Adrenal gland (tissue), 5 donors: Measurements from ENCODE around the gene TMEM175.

Experiments used
- CTCF ChIP-seq, 6 experiments: fragments of 450-650 bp in 4 of 6; fragments of 200-600 bp in 2 of 6; sonication (generic) in 1 of 6; IDR thresholded peaks; 1 replicate in 5 of 6; 2 replicates in 1 of 6; pipeline versions ENCODE4 v1.5.1 to v1.8.0; 2016 to 2021; ENCODE audit warnings: antibody characterized with exemption in 6 of 6, mild to moderate bottlenecking in 2 of 6, moderate library complexity in 1 of 6
- POLR2A ChIP-seq, 2 donors: fragments of 450-650 bp; IDR thresholded peaks; one replicate each; pipeline ENCODE4 v1.6.1; 2017; ENCODE audit warnings: antibody characterized with exemption in 2 of 2, mild to moderate bottlenecking in 2 of 2, moderate library complexity in 1 of 2
- donor health status: DM: no; HTN: no; CAD: no.

- TF ChIP-seq CTCF (IDR thresholded peaks at IDR 0.05) (no peak), POLR2A (IDR thresholded peaks at IDR 0.05) (no peak)
These were observed 32.2 kb upstream of the TMEM175 start for GRCh38 chr4:900073-900472.
